ENCODE results near the gene SARS2.

- TF ChIP-seq CTCF (IDR thresholded peaks at IDR 0.05) (no peak), POLR2A (IDR thresholded peaks at IDR 0.05) (no peak)
Measured at GRCh38 chr19:38907227-38907626, 23.3 kb downstream of the SARS2 start.

Measured in vagina (tissue), 2 donors.